Right renal cortex interstitium (tissue), 3 donors: ENCODE data around the gene ZNF511. TPM values are rescaled to one million over a fixed set of nuclear protein-coding genes. Genes with fewer than 3 reads are reported as not detected.
"Not testable (repeated sequence)": the region's sequence is repeated elsewhere in the genome, so short reads cannot be mapped to it uniquely, and the experiment has no call there.

Source experiments
- DNase-seq, 3 donors: peaks; one replicate each; pipeline ENCODE4 v3.0.0-alpha.2; 2013; ENCODE audit warnings: low read depth in 3 of 3, low spot score in 2 of 3
- polyA plus RNA-seq, 3 donors: library from polyadenylated mRNA; unstranded; fragments of 120-200 nt; gene quantifications; one replicate each; pipeline ENCODE4 v1.2.1, GENCODE V29; 2013; ENCODE audit not compliant: insufficient read length in 3 of 3

ZNF511 gene
- polyA plus RNA-seq, 3 donors, result 33.1 to 42.2 (median 34.2) TPM

DNA sequence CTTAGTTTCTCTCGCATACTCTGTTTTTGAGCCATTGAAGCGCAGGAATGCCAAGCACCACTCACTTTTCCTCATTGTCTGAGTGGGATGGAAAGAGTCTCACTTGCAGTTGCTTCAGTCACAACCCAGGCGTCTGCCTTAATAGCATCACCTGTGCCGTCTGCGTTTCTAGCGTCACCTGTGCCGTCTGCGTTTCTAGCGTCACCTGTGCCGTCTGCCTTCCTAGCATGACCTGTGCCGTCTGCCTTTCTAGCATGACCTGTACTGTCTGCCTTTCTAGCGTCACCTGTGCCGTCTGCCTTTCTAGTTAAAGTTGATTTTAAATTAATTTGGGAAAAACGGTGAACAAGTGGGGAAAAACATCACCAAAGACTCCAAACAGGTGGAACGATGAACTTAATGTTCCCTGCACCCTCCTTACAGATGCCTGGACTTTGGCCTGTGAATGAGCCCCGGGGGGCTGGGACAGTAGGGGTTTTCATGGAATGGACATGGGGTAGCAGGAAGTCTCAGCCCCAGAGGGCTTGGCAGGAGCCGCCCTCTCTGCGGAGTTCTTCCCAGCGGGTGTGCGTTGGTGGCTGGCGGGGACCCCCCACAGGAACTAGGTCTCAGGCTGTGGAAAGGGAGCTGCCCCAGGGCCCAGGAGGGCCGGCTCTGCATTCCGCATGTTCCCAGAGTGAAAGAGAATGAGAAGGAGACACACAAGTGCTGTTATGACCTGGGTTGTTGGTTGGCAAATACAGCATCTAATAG, 3.5 kb downstream of the ZNF511 start:
- DNase-seq, result no peak

DNA sequence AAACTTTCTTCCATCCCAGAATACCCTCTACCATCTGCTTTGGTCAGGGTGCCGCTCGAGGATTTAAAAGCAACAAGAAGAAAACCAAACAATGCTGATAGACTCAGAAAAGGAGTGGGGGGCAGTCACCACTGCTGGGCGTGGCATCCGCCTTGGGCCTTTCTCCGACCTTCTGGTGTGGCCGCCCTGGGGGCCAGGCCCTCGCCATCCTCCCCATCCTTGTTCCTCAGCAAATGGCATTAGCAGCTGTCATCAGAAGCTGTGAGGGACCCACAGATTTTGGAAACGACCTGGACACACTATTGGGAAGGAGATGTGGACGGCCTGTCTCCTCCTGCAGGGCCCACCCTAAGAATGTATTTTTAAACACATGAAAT, 4.0 kb downstream of the ZNF511 start:
- no peak for DNase-seq

DNA sequence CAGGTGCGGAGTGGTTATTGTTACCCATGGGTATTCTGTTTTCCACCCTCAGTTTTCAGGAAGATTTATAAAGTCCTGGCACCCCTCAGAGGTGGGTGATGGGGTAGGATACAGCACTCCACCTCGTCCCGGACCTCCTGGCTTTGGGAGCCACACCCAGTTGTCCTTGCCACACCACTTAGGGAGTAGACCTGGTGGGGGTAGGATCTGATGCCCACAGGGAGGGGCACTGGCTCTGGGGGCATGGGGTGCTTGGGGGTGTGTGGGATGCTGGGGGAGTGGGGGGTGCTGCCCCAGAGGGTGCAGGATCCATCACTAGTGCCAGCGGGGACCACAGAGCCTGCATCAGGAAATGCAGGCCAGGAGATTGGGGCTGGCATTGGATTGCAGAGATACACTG, 4.5 kb downstream of the ZNF511 start:
- DNase-seq, result no peak

DNA sequence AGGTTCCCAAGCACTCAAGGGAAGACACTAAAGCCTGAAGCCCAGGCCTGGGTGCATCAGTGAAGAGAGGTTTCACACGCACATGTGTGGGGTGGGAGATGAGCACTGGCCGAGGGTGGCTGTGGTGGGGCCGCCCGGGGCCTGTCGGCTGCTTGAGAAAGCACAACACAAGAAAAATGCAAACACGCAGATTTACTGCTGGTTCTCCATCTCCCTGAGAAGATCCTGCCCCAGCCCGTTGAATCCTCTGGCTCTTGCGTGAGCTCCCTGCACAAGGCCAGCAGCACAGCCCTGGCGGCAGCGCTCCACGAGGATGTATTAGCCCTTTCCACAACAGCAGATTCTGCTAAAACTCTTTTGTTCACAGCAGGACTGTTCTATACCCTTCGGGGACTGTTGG, 6.2 kb downstream of the ZNF511 start:
- no peak for DNase-seq

DNA sequence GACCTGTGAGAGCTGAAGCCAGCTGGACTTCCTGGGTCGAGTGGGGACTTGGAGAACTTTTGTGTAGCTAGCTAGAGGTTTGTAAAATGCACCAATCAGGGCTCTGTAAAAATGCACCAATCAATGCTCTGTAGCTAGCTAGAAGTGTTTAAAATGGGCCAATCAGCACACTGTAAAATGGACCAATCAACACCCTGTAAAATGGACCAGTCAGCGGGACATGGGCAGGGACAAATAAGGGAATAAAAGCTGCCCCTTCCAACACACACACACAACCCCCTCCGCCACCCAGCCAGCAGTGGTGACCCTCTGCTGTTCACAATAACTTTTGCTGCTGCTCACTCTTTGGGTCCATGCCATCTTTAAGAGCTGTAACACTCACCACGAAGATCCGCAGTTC, 7.1 kb downstream of the ZNF511 start:
- DNase-seq, result no peak

DNA sequence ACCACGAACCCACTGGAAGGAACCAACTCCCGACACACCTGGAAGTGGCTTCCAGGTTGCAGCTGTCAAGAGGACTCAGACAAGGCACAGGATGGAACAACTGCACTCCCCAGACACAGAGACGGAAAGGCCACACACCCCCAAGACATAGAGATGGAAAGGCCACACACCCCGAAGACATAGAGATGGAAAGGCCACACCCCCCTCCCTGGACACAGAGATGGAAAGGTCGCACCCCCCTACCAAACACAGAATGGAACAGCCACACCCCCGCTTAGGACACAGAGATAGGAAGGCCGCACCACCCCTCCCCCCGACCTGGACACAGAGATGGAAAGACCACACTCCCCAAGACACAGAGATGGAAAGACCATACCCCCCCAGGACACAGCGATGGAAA, 7.6 kb downstream of the ZNF511 start:
- no peak for DNase-seq

DNA sequence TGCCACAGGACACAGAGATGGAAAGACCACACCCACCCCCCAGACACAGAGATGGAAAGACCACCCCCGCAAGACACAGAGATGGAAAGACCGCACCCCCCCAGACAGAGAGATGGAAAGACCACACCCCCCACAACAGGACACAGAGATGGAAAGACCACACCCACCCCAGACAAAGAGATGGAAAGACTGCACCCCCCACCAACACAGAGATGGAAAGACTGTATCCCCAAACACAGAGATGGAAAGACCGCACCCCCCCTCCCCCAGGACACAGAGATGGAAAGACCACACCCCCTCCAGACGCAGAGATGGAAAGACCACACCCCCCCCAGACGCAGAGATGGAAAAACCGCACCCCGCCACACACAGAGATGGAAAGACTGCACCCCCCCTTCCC, 8.0 kb downstream of the ZNF511 start:
- DNase-seq, result no peak

DNA sequence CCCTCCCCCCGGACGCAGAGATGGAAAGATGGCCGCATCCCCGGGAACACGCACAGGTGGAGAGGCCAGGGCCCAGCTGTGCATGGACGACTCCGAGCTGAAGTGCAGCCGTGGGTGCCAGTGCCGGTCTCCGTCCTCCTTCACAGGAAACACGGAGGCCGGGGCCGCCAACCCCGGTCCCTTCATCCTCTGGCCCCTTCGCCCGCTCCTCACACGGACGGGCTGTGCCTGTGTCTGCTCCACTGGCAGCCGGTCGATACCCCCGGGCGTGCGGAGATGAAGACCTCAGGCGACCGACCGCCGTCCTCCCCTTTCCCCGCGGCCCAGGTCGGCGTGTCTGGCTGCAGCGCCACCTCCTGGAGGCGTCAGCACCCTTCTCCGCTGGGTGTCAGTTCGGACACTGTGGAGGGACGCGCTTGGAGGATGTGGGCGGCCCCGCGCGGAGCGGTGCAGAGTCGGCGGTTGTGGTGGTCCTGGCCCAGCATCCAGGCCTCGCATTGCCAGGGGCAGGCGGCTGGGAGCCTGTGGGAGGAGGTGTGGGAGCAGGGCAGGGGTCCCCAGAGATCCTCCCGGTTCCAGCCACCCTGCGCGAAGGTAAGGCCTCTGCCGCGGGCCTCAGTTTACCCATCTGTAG, 9.9 kb downstream of the ZNF511 start:
- no peak for DNase-seq

DNA sequence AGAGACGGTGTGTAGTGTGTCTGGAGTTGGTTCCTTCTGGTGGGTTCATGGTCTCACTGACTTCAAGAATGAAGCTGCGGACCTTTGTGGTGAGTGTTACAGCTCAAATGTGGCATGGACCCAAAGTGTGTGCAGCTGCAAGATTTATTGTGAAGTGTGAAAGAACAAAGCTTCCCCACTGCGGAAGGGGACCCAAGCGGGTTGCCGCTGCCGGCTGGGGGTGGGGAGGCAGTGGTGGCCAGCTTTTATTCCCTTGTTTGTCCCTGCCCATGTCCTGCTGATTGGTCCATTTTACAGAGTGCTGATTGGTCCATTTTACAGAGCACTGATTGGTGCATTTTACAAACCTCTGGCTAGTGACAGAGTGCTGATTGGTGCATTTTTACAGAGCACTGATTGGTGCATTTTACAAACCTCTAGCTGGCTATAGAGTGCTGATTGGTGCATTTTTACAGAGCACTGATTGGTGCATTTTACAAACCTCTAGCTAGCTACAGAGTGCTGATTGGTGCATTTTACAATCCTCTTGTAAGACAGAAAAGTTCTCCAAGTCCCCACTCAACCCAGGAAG, 12.2 kb downstream of the ZNF511 start:
- not testable (repeated sequence) for DNase-seq

DNA sequence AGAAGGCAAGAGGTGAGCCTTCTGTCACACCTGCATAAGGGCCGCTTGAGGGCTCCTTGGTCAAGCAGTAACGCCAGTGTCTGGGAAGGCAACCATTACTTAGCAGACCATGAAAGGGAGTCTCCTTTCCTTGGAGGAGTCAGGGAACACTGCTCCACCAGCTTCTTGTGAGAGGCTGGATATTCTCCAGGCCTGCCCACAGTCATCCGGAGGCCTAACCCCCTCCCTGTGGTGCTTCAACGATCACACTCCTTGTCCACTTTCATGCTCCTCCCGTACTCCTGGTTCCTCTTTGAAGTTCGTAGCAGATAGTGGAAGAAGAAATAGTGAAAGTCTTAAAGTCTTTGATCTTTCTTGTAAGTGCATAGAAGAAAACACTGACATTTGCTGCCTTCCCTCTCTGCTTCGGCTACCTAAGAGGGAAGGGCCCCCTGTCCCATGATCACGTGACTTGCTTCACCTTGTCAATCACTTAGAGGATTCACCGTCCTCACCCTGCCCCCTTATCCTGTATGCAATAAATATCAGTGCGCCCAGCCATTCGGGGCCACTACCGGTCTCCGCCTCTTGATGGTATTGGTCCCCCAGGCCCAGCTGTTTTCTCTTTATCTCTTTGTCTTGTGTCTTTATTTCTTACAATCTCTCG, 13.5 kb downstream of the ZNF511 start:
- DNase-seq, result not testable (repeated sequence)

DNA sequence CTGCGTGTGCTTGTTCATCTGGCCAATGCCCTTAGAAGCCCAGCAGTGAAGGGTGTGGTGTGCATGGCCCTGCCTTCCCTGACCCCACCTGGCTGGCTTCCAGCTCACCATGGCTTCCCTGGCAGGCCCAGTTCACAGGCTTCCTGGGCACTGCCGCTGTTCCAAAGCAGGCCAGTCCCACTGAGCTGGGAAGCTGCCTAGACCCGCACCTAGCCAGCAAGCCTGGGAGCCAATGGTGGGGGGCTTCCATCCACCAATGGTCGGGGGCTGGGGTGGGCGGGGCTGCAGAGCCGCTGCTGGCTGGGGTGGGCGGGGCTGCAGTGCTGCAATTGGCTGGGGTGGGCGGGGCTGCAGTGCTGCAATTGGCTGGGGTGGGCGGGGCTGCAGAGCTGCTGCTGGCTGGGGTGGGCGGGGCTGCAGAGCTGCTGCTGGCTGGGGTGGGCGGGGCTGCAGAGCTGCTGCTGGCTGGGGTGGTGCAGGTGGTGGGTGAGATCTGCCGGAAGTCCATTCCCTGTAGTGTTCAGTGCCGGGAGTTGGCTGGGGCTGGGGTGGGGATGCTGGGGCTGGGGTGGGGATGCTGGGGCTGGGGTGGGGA, 15.6 kb downstream of the ZNF511 start:
- no peak for DNase-seq

DNA sequence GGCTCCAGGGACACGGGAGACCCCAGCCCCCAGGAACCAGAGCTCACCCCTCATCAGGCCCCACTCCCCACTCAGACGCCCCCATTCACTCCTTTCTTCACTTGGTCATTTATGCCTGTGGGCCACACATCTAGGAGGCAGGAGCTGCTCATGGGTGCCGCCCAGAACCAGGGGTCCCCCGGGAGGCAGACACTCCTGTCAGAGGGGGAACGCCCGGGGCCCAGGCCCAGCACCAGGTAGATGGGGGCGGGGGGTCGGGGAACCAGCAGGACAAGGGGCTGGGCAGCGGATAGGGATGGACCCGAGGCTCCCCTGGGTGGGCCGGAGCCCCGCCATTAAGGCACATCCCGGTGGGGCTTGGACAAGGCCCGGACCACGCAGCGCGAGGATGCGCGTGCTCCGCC, 16.1 kb downstream of the ZNF511 start:
- DNase-seq, result no peak

DNA sequence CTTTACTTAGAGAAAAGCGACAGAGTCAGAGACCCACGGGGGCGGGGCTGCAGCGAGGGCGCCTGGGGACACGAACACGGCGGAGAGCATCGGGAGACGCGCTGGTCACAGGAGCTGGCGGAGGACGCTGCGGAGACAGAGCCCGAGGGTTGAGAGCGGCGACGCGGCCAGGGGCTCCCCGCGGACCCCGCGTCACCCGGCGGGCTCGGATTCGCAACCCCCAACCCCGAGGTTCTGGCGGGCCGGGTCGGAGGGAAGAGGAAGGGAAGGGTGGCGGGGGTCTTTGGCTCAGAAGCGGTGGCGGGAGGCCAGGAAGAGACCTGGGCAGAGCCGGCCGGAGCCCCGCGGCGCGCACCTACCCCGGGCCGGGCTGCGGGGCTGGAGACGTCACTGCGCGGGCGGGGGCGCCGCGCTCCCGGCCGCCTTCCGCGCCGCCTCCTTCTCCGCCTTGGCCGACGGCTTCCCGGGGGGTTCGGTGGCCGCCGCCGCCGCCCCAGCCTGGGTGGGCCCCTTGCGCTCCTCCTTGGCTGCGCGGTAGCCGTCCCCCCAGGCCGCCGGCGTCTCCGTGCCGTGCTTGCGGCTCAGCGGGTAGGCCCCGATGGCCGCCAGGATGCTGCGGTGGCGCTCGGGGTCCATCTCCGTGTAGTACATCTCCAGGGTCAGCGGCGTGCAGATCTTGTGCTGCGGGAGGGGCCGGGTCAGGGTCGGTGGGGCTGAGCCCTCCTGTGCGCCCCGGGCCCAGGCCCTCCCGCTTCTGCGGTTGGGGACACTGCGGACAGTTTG, 16.9 kb downstream of the ZNF511 start:
- no peak for DNase-seq

DNA sequence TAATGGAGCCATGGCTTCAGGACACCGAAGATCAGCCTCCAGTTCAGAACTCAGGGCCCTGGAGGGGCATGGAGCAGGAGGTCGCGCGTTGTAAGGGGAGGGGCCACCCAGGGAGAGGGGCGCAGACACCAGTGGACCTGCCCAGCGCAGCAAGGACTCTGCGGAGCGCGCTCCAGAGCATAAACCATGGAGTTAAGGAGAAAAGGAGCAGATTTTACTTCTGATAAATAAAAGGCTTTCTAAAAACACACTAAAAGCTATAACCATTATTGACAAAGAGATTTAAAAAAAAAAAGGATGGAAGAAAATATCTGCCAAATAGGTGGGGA, 17.5 kb downstream of the ZNF511 start:
- DNase-seq, result no peak

DNA sequence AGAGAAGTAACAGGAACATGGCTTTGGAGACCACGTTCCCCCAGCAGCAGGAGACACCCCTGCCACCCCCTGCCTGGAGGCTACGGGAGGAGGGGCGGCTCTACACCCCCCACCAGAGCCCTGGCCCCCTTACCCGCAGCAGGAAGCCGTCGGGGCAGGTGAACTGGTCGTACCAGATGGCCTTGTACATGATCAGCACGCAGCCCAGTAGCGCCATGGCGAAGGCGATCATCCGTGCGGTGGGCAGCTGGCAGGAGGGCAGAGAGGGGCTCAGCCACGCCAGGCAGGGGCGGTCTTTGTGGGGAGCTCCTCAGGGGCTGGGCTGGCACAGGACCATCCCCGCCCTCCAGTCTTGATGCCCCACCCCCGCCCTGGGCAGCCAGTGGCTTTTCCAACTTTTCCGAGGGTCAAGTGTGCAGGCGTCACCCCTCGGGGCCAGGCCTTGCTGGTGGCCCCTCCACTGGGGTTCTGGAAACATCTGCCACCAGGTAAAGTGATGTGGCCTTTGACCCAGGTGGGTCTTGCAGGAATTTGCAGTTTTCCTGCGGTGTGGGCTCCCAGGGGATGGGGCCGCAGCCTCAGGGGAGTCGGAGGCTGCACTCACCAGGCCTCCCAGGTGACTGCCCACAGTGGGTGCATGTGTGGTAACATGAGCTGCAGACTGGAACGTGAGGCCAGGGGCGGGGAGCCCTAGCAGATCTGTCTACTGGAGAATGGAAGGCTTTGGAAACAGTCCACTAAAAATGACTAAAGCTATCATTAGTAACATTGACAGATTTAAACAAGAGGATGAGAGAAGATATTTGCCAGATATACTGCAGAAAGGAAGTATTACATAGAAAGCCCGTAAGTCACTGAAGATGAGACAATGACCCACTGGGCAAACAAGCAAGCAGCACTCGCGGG, 18.3 kb downstream of the ZNF511 start:
- no peak for DNase-seq

DNA sequence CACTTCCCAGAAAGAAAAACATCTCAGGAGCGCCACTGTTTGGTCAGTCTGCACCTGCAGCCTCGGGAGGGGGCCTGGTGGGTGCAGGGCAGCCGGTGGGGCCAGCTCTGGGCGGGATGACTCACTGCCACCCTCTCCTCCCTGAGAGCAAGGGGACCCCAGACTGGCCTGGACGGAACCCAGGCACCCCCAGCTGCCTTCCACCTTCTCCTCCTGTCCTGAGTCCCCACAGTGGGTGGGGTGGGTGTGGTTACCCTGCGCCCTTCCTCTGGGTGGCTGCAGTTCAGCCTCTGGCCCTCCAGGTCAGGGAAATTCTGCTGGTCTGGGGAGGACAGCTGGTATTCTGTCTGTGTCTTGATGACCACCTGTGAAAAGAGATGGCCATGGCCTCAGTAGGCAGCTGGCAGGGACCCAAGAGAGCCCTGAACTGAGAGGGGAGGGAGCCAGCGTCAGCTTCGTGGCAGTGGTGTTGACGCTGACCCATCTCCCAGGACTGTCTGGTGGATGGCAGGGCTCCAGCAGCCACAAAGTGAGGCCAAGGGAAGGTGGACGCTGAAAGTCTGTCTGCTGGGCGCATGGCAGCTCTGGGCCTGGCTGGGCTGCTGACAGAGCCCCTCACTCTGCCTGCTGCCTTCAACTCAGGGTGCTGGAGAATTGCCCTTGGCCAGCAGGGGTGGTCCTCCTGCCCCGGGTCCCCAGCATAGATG, 19.1 kb downstream of the ZNF511 start:
- DNase-seq, result no peak

DNA sequence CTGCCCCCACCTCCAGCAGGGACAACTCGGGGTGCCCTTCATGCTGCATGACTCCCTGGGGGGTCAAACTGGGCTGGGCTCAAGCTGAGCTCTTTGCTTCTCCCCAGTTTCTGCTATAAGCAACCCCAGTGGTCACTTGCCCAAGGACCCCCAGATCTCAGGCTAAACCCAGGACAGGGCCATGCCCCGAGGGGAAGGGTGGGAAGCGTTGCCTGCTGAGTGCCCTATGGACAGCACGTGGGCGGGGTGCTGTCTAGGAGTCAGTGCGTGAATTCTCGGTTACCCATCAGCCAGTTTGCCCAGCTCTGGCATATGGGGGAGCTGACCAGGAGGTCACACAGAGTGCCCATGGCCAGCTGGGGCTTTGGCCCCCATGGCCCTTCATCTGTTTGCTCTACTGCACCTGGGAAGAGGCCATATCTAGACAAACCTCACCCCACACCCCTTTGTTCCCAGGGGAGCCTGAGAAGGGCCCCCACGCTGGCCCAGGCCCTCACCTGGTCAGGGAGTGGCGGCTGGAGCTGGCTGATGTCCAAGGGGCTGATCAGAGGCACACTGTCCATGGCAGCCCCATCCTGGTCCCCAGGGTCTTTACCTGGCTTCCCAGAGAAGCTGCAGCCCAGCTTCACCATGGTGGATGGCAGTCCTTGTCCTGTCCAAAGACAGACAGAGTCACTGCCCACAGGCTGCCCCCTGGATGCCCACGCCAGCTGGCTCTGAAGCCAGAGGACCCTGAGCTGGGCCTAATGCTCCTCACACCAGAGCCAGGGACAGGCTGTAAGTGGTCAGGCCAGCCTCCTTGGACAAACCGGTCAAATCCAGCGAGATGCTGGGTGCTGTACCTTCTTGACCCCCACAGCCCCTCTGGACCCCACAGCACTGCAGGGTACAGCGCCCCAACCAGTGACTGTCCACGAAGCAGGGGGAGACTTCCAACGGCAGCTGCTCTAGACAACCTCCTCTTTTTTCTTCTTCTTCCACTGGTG, 19.9 kb downstream of the ZNF511 start:
- DNase-seq, result no peak
